Measurements from ENCODE around the gene CASZ1.

DNA sequence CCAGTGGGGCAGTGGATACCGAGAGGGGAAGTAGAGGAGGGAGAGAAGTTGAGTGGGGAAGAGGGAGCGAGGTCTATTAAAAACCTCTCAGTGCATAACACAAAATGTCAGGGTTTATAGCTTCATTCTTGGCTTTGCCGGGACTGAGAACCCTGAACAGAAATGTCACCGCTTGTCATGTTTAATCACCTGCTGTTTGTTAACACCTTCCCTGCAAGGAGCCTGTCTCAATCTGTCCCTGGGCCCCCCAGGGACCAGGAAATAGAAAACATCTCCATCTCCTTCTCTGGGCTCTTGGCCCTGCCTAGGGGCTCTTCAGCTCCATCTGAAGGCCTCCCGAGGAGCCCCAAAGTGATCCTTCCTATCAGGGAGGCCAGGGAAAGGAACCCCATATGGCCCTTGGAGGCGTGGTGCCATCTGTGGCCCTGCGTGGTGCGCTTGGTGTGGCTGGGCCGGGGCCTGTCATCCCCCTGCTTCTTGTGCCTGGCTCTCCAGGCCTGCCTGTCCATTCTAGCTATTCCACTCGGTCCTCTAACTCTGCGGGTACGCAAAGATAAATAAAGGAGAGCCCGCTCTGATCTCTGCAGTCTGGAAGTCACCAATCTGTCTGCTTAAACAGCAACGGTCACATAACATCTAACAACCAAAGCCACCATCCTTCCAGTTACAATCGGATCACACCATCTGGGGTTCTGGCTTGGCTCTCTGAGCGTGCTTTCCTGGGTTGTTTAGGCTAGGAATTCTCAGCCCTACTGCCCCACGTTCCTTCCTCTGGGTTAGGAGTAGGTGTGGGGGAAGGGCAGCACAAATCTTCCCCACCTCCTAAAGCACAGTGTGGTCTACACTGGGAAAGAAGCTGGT lies 113.8 kb downstream of the CASZ1 start:
- TF ChIP-seq, protein P1, sequence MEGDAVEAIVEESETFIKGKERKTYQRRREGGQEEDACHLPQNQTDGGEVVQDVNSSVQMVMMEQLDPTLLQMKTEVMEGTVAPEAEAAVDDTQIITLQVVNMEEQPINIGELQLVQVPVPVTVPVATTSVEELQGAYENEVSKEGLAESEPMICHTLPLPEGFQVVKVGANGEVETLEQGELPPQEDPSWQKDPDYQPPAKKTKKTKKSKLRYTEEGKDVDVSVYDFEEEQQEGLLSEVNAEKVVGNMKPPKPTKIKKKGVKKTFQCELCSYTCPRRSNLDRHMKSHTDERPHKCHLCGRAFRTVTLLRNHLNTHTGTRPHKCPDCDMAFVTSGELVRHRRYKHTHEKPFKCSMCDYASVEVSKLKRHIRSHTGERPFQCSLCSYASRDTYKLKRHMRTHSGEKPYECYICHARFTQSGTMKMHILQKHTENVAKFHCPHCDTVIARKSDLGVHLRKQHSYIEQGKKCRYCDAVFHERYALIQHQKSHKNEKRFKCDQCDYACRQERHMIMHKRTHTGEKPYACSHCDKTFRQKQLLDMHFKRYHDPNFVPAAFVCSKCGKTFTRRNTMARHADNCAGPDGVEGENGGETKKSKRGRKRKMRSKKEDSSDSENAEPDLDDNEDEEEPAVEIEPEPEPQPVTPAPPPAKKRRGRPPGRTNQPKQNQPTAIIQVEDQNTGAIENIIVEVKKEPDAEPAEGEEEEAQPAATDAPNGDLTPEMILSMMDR (IDR thresholded peaks at IDR 0.05; ENCODE audit: insufficient read depth, low read length, poor library complexity, severe bottlenecking), result no peak
- TF ChIP-seq EZH2phosphoT487 (conservative IDR thresholded peaks at IDR 0.05; ENCODE audit: low read length), result no peak
